HG03442 (cell line): Measurements from ENCODE around the gene CDK18.
"Not testable (repeated sequence)": the region's sequence is repeated elsewhere in the genome, so short reads cannot be mapped to it uniquely, and the experiment has no call there.

Experiments
- ATAC-seq: cut with Tn5 transposase; IDR thresholded peaks from one replicate; pipeline ENCODE4 v1.9.1; 2021; ENCODE audit warnings: mild to moderate bottlenecking, moderate library complexity; ENCODE audit not compliant: unreplicated experiment

The CDK18 gene

DNA sequence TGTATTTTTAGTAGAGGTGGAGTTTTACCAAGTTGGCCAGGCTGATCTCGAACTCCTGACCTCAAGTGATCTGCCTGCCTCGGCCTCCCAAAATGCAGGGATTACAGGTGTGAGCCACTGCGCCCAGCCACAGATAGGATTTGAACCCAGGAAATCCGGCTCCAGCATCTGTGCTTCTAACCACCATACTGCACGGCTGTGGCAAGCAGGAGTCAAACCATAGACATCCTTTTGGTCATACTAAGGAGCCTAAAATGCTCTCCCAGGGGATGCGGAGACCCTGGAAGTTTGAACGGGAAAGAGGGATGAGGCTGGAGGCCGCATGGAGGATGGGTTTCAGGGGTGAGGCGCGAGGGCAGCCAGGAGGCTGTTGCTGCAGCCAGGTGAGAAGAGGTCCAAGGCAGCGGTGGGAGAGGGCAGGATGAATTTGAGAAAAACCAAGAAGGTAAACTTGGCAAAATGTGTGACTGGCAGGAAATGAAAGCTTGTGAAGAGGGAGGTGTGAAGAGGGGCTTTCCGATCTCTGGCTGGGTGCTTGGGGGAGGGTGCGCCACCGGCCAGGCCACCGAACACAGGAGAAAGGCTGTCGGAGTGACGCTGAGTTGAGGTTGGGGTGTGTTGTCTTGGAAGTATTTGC is 24.0 kb upstream of the CDK18 start:
- ATAC-seq = peak; percentile 63

DNA sequence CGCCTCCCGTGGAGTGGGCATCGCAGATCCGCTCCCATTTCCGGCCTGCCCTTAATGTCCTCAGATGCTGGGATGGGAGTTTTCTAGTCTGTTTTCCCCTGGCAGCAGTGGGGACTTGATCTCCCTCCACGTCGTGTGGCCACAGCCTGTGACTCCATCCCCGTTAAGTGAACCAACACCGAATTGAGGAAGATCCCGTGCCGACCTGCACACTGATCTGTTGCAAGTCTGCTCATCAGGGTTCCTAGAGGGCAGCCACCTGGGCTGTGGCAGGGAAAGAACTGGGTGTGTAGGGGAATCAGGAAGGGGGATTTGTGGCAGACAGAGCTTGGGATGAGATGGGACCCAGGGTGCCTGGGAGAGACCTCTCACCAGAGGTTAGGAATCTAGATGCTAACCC is 23.3 kb upstream of the CDK18 start:
- peak; percentile 19 for ATAC-seq

DNA sequence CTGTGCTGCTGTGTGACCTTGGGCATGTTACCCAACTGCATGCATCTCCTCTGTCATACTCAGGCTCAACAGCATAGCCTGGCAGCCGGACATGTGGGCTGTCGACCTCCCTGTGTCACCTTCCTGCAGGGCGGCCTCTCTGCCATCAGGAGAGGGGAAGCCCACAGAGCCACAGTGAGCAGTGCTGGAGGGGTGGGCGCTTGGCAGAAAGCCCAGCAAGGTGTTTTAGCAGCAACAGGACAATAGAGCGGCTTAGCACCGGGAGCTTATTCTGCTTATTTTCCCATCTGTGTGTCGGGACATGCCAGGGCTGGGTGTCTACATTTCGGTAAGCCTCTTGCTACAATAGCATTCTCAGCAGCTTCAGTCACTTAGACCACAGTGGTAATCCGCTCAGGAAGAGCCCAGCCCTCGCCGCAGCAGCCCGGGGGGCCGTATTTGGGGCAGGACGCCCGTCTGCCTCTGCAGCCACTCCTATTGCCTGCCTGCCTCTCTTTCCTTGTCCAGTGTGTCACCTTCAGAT is 22.8 kb upstream of the CDK18 start:
- ATAC-seq = peak; percentile 17

DNA sequence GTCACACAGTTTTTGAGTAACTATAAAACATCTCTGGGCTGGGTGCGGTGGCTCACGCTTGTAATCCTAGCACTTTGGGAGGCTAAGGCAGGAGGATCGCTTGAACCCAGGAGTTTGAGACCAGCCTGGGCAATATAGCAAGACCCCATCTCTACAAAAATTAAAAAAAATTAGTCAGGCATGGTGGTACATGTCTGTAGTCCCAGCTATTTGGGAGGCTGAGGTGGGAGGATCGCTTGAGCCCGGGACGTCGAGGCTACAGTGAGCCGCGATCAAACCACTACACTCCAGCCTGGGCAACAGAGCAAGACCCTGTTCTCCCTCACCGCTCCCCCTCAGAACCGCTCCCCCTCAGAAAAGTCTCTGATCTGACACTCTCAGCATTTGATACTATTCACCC is 21.9 kb upstream of the CDK18 start:
- ATAC-seq = not testable (repeated sequence)

DNA sequence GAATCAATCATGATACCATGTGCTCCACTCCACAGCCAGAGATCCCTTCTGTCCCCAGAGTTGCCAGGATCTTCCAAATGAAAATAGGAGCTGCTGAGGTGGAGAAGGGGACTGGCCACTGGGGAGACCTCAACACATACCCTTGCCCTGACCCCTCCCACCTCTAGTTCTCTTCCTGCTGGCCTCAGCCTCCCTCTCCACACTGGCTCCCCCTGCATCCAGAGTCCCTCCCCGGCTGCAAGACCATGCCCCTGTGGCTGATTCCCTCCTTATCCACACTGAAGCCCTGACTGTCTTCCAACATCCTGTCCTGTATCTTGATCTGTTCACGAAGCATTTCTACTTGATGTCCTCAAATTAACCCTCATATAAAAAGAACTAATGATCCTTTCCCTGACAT is 21.1 kb upstream of the CDK18 start:
- no peak for ATAC-seq

DNA sequence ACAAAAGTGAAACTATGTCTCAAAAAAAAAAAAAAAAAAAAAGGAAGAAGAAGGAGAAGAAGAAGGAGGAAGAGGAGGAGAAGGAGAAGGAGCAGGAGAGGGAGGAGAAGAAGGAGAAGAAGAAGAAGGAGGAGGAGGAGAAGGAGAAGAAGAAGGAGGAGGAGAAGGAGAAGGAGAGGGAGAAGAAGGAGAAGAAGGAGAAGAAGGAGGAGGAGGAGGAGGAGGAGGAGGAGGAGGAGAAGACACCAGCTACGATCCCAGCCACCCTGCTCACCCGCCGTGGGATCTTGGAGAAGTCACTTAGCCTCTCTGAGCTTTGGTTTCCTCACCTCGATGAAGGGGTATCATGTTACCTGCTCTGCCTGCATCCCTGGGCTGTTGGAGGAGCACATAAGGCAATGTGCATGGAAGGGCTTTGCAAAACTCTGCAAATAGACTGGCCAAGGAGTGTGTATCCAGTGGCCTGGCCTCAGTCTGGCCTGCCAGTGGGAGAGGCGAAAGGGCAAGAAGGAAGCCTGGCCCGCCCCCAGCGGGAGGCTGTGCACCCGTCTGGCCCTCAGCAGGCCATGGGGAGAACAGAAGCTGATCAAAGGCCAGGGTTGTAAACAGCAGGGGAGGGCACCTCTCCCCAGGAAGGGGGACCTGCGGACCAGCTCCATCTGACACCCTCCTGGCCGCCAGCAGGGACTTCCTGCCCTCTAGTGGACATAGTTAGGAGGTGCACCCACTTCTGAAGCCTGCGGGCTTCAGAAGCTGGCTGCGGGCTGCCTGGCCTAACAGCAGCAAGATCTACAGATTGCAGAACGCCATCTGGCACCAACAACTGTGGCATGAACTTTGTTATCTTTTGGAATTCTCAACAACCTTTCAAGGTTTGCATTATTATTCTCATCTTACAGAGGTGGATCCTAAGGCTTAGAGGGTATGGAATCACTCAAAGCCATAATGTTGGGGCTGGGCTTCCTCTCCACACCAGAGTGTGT is 19.2 kb upstream of the CDK18 start:
- no peak for ATAC-seq

DNA sequence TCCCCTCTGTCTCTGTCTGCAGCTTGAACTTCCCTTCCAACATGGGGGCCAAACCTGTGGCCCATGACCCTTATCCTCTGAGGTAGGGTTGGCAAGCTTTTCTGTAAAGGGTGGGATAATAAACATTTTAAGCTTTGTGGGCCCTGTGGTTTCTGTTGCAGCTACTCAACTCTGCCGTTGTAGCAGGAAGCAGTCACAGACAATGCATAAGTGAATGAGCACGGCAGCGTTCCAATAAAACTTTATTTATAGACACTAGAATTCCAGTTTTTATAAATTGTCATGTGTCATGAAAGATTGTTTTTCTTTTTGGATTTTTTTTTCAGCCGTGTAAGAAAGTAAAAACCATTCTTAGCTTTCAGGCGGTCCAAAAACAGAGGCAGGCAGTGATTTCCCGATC is 18.2 kb upstream of the CDK18 start:
- no peak for ATAC-seq

DNA sequence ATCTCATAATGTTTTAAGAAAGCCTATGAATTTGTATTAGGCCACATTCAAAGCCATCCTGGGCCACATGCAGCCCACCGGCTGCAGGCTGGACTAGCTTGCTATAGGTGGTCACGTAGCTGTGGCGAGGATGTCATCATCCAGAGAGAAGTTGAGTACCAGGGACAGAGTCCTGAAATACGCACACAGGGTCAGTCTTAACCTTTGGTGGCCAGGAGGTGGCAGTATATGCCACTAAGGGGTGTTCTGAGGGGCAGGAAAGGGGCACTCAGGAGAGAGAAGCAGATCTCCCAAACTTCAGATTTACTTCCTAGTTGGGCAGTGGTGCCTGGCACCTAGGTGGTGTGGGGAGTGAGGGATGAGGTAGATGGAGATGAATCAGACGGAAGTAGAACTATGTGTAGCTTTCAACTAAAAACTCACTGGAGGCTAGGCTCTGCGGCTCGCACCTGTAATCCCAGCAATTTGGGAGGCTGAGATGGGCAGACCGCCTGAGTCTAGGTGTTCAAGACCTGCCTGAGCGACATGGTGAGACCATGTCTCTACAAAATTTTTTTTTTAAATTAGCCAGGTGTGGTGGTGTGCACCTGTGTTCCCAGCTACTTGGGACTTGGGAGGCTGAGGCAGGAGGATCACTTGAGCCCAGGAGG is 16.3 kb upstream of the CDK18 start:
- ATAC-seq = peak; percentile 54

DNA sequence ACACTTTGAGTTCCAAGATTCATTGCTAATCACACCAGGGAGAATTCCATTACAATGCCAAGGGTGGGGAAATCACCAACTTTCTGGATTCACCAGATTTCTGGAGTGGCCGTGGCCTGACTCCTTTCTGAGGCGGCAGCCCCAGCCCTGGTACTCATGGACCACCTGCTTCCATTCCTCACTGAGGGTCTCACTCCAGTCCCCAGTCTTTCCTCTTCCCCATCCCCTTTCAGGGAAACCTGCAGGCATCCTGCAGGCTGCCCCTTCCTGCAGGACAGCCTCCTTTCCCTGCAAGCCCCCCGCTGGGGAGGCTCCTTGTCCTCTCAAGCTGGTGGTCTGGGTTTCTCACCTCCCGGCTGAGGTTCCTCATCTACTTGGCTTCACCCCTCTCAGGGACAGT is 12.7 kb upstream of the CDK18 start:
- no peak for ATAC-seq

DNA sequence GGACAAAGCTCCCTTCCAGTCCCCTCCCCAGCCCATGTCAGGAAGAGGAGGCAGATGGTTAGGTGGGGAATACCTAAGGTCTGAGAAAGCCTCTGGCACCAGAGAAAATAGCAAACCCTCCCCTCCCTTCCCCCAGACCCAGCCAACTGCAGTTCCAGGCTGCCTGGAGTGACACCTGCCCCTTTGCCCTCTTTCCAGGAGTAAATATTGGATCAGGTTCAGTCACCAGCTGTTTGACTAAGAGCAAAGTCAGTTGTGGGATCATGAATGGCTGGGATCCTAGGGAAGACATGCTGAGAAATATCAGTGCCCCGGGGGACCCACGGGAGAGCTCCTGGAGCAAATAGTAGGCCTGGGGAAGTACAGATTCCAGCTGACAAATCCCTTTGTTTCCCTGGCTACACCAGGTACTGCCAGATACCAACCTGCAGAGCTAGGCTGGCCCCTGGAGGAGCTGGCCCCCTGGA is 12.2 kb upstream of the CDK18 start:
- no peak for ATAC-seq

DNA sequence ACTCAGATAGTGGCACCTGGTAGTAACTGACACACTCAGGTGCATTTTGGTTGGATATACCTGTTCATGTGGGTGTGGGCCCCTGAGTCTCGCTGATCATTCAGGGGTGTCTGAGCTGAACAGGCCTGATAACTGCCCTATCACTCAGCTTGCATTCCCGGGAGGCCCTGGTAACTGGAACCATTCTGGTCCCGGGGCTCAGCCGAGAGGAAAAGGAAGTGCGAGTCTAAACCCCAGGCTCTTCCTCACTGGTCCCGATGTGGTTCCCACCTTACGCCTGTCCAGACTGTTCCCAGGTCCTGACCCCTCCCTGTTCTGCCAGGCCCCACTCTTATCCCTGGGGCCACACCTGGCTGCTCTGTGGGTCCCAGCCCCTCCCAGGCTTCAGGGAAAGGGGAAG is 11.7 kb upstream of the CDK18 start:
- no peak for ATAC-seq

DNA sequence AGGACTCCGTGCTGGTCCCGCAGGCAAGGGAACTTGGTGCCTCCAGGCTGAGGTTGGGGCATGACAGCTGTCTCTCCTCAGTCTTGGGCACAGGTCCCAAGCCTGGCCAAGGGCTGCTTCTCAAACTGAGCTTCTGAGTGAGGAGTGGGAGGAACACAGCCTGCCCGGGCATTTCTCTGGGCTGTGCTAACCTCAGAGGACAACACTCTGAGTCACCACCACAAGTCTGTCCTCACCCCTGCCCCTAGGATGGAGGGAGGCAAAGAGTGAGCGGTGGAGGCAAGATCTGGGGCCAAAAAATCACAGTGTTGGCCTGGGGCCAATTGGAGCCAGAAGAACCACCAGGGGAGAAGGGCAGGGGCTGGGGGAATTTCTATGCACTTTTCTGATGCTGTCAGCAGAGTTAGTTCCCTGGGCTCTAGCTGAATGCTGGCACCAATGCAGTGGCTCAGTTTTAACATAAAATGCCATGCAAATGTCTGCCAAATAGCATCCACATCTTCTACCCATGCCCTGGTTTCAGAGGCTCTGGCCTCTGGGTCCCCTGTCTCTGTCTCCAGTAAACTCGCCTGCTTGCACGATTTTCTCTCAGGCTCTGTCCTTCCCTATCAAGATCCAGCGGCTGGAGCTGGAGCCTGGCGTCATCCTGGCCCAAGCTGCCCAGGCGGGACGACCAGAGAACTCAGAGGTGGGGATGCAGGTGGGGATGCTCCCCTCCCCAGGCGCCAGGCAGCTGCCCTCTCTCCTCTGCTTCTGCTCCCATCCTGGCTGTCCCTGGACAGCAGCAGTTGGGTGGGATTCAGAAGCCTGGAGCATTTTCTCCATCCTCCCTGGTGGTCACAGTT is 11.0 kb upstream of the CDK18 start:
- ATAC-seq = no peak

DNA sequence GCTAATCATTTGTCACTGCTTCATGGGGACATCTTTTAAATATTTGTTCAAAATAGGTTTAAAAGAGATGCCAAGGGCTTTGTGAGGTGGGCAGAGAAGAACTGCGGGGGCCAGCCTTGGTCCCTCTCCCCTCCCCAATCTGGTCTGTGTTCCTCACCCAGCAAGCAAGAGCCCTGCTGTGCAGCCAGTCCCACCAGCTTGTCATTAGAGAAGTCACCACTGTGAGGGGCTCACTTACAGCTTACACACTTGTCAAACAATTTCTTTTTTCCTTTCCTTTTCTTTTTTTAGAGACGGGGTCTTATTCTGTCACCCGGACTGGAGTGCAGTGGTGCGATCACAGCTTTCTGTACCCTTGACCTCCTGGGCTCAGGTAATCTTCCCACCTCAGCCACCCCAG is 10.4 kb upstream of the CDK18 start:
- ATAC-seq = no peak

DNA sequence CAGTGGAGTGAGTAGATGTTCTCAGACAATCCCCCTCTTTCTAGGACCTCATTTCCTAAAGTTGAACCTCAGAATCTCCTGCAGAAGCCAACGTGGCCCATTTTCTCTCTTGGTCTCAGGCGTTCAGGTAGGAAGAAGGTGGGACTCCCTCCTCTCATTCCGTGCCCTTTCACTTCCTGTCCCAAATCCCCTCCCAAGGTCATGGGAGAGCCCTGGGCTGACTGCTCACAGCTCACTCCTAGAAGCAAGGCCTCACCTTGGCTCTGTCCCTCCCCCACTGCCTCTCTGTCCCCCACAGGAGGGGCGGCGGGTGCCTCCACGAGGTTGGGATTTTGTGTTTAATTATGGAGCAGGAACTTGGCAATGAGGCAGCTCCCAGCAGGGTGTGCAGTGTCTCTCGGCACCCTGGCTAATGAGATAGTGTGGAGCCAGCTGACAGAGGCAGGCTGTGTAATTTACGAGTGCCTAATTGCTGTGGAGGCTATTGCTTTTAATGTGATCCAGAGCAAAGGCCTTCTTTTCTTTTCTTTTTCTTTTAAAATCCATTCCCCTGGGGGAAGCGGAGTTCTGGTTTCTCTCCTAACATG is 9.1 kb upstream of the CDK18 start:
- ATAC-seq = no peak

DNA sequence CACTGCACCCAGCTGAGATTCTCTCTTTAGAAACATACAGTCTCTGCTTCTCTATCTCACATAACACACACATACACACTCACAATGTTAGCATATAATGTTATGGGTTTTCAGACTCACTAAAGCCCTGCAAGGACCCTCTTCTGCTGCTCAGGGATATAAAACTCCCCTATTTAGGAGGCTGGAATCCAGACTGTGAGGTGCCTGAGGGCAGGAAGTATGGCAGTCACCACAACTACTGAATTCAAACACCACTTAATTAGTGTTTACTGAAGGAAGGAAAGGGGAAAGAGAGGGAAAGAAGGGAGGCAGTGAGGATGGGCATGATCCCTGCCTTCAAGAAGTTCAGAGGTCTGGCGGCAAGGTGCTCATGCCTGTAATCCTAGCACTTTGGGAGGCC is 7.8 kb upstream of the CDK18 start:
- no peak for ATAC-seq

DNA sequence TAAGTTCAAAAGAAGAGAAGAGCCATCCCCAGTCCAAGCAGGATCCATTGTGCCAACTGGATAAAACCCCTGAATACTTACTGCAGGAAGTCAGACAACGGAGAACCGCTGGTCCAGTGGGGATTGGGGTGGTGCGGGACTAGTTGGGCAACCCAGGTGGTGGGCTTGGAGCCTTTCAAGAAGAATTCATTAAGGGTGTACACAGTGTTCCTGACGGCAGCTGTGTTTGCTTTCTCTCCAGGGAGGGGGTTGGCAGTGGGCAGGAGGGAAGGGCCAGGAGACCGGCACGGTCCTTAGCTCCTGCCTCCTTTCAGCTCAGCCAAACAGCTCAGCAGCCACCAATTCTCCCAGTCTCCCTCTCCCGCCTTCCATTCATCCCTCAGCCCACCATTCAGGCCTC is 7.1 kb upstream of the CDK18 start:
- no peak for ATAC-seq

DNA sequence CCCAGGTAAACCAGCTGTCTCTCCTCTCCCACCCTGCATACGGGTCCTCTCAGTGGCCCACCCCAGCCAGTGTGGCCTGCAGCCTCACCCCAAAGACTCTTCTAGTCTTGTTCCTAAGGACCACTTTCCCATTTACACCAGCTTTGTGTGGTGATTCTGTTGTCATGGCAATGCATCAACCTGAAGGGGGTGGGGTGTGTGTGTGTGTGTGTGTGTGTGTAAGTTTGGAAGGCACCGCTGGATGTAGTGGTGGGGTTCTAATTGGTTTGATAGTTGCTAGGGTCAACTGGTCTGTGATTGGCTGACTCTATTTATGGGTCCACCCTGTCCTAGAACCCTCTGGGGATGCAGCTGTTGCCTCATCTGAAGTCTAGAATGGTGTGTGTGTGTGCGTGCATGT is 4.7 kb upstream of the CDK18 start:
- no peak for ATAC-seq

DNA sequence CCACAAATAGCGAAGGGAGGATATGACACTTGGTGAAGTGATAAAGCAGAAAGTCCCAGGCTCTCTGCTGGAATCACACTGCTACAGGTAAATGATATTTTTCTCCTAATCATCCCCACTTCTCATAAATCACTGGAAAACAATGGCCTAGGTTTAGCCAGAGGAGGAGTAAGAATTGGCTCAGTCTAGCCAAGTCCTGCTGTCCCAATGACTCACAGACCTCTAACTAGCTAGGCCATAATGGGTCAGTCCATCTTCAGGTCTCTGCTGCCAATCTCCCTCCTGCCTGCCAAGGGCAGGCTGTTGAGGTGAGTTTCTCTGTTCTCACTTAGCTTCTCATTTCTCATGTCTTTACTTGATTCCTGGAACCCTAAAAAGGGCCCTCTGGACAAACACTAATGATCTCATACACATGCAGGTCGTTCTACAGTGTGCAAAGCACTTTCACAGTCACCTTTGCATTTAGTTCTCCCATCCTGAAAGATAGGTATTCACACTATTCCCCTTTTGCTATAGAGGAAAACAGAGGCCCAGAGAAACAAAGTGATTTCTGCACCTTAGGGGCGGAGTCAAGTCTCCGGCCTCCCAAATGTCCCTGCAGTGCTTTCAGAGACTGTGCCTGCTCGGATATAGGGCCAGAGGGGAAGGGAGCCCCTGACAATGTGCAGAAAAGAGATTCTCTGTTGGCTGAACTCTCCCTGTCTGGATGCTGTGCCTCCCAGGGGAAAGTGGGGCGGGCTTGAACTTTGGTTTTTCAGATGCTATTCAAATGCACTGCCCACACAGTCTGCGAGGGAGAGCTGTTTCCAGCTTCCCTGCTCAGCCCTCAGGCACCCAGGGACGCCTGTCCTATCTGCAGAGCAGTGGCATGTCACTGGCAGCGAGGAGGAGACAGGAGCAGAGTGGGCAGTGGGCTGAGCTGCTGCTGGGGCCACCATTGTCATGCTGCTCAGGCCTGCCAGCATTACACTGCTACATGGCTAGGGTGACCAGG is 3.9 kb upstream of the CDK18 start:
- no peak for ATAC-seq
